Measurements from ENCODE around the gene OR52L1. TPM values are rescaled to one million over a fixed set of nuclear protein-coding genes. Genes with fewer than 3 reads are reported as not detected.

The OR52L1 gene
- polyA plus RNA-seq, 3 donors, result not detected

- no peaks in the 10 kb centered on the region for H3K79me2 ChIP-seq (ENCODE audit: insufficient read depth, low read length)
- no peaks in the 10 kb centered on the region for H3K36me3 ChIP-seq (replicated peaks in 1 of 2; ENCODE audit: control insufficient read depth in 1 of 2, insufficient read depth in 2 of 2, low read length in 2 of 2)
- no peak for TF ChIP-seq CTCF (IDR thresholded peaks at IDR 0.05)
- Mint-ChIP-seq H3K4me3 (no peak overlapping the region), H3K4me1 (peaks cover 2% of the 10 kb centered on the region), H3K36me3 (no peaks in the 10 kb centered on the region), H3K27me3 (ENCODE audit: low read depth in 3 of 3) (peaks cover 7 to 19% (median 10%) of the 10 kb centered on the region in 3 donors), H3K9me3 (no peaks in the 10 kb centered on the region), H3K27ac (no peak overlapping the region)
- H2AFZ ChIP-seq (ENCODE audit: insufficient read depth, low read depth, low read length, poor library complexity, severe bottlenecking), result no peak overlapping the region
- intact Hi-C loops (cut with micrococcal nuclease), result no loop called here
- H4K20me1 ChIP-seq (ENCODE audit: insufficient read depth, low read length), result no peaks in the 10 kb centered on the region
- DNase-seq, result no peak
- H3K27ac ChIP-seq (ENCODE audit: low read depth in 1 of 2, low read length in 2 of 2), result no peak overlapping the region
- 80% methylated on average over 1 of the region's 1 CpG for WGBS (ENCODE audit: insufficient coverage)
- H3K4me2 ChIP-seq (replicated peaks; ENCODE audit: extremely low read depth, low read length, poor library complexity, severe bottlenecking), result no peak overlapping the region
- H3K9ac ChIP-seq (ENCODE audit: insufficient read depth, low read length, poor library complexity, severe bottlenecking), result no peak overlapping the region
- H3K4me3 ChIP-seq (replicated peaks in 1 of 3; ENCODE audit: low read depth in 2 of 3, low read length in 3 of 3), result no peak overlapping the region
- no peaks in the 10 kb centered on the region for H3K9me3 ChIP-seq (replicated peaks in 1 of 2; ENCODE audit: control insufficient read depth in 1 of 2, insufficient read depth in 1 of 2, low read length in 2 of 2)
- no peaks in the 10 kb centered on the region for H3K4me1 ChIP-seq (ENCODE audit: control insufficient read depth in 1 of 2, insufficient read depth in 2 of 2, low read length in 2 of 2)
- peaks cover 17 to 19% of the 10 kb centered on the region in 2 donors for H3K27me3 ChIP-seq (ENCODE audit: control insufficient read depth in 2 of 2, insufficient read depth in 2 of 2, low read length in 2 of 2)
Observed at GRCh38 chr11:6027501-6027900, 40.7 kb upstream of the OR52L1 start.

- intact Hi-C loops (cut with micrococcal nuclease), result no loop called here
- H3K36me3 Mint-ChIP-seq, result no peaks in the 10 kb centered on the region
- Histone ChIP-seq H4K20me1 (ENCODE audit: insufficient read depth, low read length) (no peaks in the 10 kb centered on the region), H3K9me3 (replicated peaks in 1 of 2; ENCODE audit: control insufficient read depth in 1 of 2, insufficient read depth in 1 of 2, low read length in 2 of 2) (no peaks in the 10 kb centered on the region), H3K27ac (ENCODE audit: low read depth in 1 of 2, low read length in 2 of 2) (no peak overlapping the region), H3K9ac (ENCODE audit: insufficient read depth, low read length, poor library complexity, severe bottlenecking) (no peak overlapping the region), H3K4me1 (ENCODE audit: control insufficient read depth in 1 of 2, insufficient read depth in 2 of 2, low read length in 2 of 2) (no peaks in the 10 kb centered on the region), H2AFZ (ENCODE audit: insufficient read depth, low read depth, low read length, poor library complexity, severe bottlenecking) (no peak overlapping the region), H3K27me3 (ENCODE audit: control insufficient read depth in 2 of 2, insufficient read depth in 2 of 2, low read length in 2 of 2) (peaks cover 14 to 20% of the 10 kb centered on the region in 2 donors), H3K79me2 (ENCODE audit: insufficient read depth, low read length) (no peaks in the 10 kb centered on the region), H3K4me2 (replicated peaks; ENCODE audit: extremely low read depth, low read length, poor library complexity, severe bottlenecking) (no peak overlapping the region), H3K36me3 (replicated peaks in 1 of 2; ENCODE audit: control insufficient read depth in 1 of 2, insufficient read depth in 2 of 2, low read length in 2 of 2) (no peaks in the 10 kb centered on the region), H3K4me3 (replicated peaks in 1 of 3; ENCODE audit: low read depth in 2 of 3, low read length in 3 of 3) (no peak overlapping the region)
- no peaks in the 10 kb centered on the region for H3K9me3 Mint-ChIP-seq
- H3K27ac Mint-ChIP-seq, result no peak overlapping the region
- WGBS (ENCODE audit: insufficient coverage), result 100% methylated on average over 1 of the region's 2 CpGs
- no peak for DNase-seq
- H3K4me3 Mint-ChIP-seq, result no peak overlapping the region
- peaks cover 2% of the 10 kb centered on the region for H3K4me1 Mint-ChIP-seq
- peaks cover 7 to 24% (median 15%) of the 10 kb centered on the region in 3 donors for H3K27me3 Mint-ChIP-seq (ENCODE audit: low read depth in 3 of 3)
- no peak for TF ChIP-seq CTCF (IDR thresholded peaks at IDR 0.05)
Observed at GRCh38 chr11:6025056-6025455, 38.3 kb upstream of the OR52L1 start.
